Panc1 (cell line): ENCODE measurements around the gene C1orf167. TPM values are rescaled to one million over a fixed set of nuclear protein-coding genes. Genes with fewer than 3 reads are reported as not detected.

Experiments used
- ATAC-seq: fragments of 200-7000 bp; cut with Tn5 transposase; 2 replicates; pipeline ENCODE4 v1.9.1; 2020; ENCODE audit warnings: mild to moderate bottlenecking, moderate library complexity
- BruUV-seq: library from RNA; stranded (reverse); fragments of 400-500 nt; replicated peaks from 2 replicates; lab custom pipeline; 2021; lab: Mats Ljungman, UMichigan
- CTCF ChIA-PET: fragments of 300-600 bp; sonication (Branson Sonifier 250); formaldehyde crosslinking; loops from one replicate; lab custom pipeline; 2022; ENCODE audit warnings: antibody characterized with exemption; lab: Charles Lee
- POLR2A ChIA-PET: fragments of 300-600 bp; sonication (Branson Sonifier 250); formaldehyde crosslinking; loops from one replicate; lab custom pipeline; 2022; ENCODE audit warnings: antibody characterized with exemption; lab: Charles Lee
- DNase-seq: peaks from one replicate; pipeline ENCODE4 v3.0.0-alpha.2; 2010; ENCODE audit warnings: low read depth, low spot score
- H3K27ac ChIP-seq: 2 replicates; pipeline ENCODE4 v1.5.1; 2011; ENCODE audit warnings: mild to moderate bottlenecking, low read length, inconsistent platforms
- H3K27me3 ChIP-seq: fragments of 200-500 bp; sonication (Bioruptor generic); 2 replicates; pipeline ENCODE4 v1.6.0; 2014; ENCODE audit warnings: low read length, inconsistent platforms; ENCODE audit not compliant: control insufficient read depth, insufficient read depth
- H3K36me3 ChIP-seq: fragments of 200-500 bp; sonication (Bioruptor generic); 2 replicates; pipeline ENCODE4 v1.5.1; 2014; ENCODE audit warnings: inconsistent platforms, mild to moderate bottlenecking, low read length, moderate library complexity; ENCODE audit not compliant: control insufficient read depth, insufficient read depth
- H3K4me1 ChIP-seq: 2 replicates; pipeline ENCODE4 v1.5.1; 2011; ENCODE audit warnings: inconsistent platforms, mild to moderate bottlenecking, low read length, moderate library complexity; ENCODE audit not compliant: control insufficient read depth, insufficient read depth
- H3K4me3 ChIP-seq, 2 experiments: 2 replicates each; pipeline ENCODE4 v1.5.1; 2011 to 2012; ENCODE audit warnings: low read depth in 2 of 2, low read length in 2 of 2, mild to moderate bottlenecking in 2 of 2, inconsistent platforms in 1 of 2, moderate library complexity in 1 of 2
- H3K9me3 ChIP-seq: fragments of 200-500 bp; sonication (Bioruptor generic); 2 replicates; pipeline ENCODE4 v1.5.1; 2014; ENCODE audit warnings: low read depth, mild to moderate bottlenecking, inconsistent platforms, low read length, moderate library complexity; ENCODE audit not compliant: control insufficient read depth, insufficient read depth
- POLR2AphosphoS5 ChIP-seq: IDR thresholded peaks from 2 replicates; pipeline ENCODE4 v1.6.1; 2012; ENCODE audit warnings: mild to moderate bottlenecking, low read depth, low read length, moderate library complexity
- SIN3A ChIP-seq: IDR thresholded peaks from 2 replicates; pipeline ENCODE4 v1.6.1; 2012; ENCODE audit warnings: low read depth, mild to moderate bottlenecking, low read length, moderate library complexity, borderline replicate concordance; ENCODE audit not compliant: insufficient read depth
- TCF7L2 ChIP-seq: IDR thresholded peaks from 2 replicates; pipeline ENCODE4 v1.6.1; 2011; ENCODE audit warnings: mild to moderate bottlenecking, low read depth, low read length, inconsistent platforms
- in situ Hi-C: cut with HindIII; loops from 2 replicates; pipeline ENCODE4 v1.10.0; 2016; ENCODE audit warnings: low sequenced_read_pairs, low pct_unique_long_range_greater_than_20kb
- intact Hi-C: fragments of 100-400 bp; cut with micrococcal nuclease; formaldehyde crosslinking; loops from one replicate; pipeline ENCODE4 v1.10.0; 2022; ENCODE audit not compliant: unreplicated experiment
- total RNA-seq: library from RNA; stranded (reverse); gene quantifications from one replicate; pipeline ENCODE4 v1.2.1, GENCODE V29; 2021; ENCODE audit not compliant: unreplicated experiment
- TF ChIP-seq, protein P1 (sequence below), 2 experiments: IDR thresholded peaks; 2 replicates each; pipeline ENCODE4 v1.6.1; 2011 to 2012; ENCODE audit warnings: low read depth in 2 of 2, control low read depth in 1 of 2, low read length in 1 of 2, mild to moderate bottlenecking in 1 of 2, moderate library complexity in 1 of 2; ENCODE audit not compliant: insufficient read depth in 1 of 2
- TF ChIP-seq, protein P2 (sequence below): fragments of 450-650 bp; IDR thresholded peaks from 2 replicates; pipeline ENCODE4 v1.5.1; 2017; ENCODE audit warnings: mild to moderate bottlenecking

C1orf167 gene
- total RNA-seq, 1 experiment from 2014 or later, result not detected

DNA sequence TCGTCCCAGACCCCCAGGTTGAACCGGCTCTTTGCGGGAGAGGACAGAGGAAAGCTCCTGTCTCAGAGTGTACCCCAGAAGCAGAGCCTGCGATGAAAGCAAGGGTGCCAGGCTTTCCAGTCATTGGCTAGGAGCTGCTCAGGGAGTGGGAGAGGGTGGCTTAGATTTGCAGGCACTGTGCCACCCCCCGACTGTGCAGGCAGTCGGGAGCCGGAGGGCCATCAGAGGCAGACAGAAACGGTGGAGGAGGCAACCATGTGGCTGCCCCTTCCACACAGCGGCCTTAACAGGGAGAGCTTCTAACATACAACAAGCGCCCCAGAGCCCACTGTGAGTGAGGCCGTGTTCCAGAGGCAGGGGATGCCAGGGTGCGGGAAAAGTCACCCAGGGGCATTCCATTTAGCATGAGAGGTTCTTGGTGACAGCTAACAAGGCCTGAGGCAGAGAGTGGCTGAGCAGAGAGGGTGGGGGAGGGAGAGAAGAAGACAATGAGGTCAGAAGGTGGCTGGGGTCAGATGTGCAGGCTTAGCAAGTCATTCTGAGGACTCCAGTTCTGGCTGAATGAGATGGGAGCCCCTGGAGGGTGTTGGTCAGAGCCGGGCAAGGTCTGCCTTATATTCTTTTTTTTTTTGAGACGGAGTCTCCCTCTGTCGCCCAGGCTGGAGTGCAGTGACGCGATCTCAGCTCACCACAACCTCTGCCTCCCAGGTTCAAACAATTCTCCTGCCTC lies 9.5 kb upstream of the C1orf167 start:
- Histone ChIP-seq H3K4me3 (no peak overlapping the region), H3K36me3 (no peaks in the 10 kb centered on the region), H3K27me3 (no peaks in the 10 kb centered on the region), H3K9me3 (no peaks in the 10 kb centered on the region), H3K27ac (no peak overlapping the region), H3K4me1 (no peaks in the 10 kb centered on the region)
- in situ Hi-C loops, result no loop called here
- intact Hi-C loops, result no loop called here
- ATAC-seq, result no peak
- ChIA-PET CTCF (interaction anchor here (0.5 to 0.7 kb wide), 2 partner anchors 21 to 45 kb away, joined by 3 to 6 read pairs; no protein-coding TSS in a partner anchor), POLR2A (no interaction called here)
- no TSS peak for BruUV-seq
- DNase-seq, result no peak
- TF ChIP-seq TCF7L2 (no peak), POLR2AphosphoS5 (no peak), SIN3A (no peak)
- TF ChIP-seq, protein P1, sequence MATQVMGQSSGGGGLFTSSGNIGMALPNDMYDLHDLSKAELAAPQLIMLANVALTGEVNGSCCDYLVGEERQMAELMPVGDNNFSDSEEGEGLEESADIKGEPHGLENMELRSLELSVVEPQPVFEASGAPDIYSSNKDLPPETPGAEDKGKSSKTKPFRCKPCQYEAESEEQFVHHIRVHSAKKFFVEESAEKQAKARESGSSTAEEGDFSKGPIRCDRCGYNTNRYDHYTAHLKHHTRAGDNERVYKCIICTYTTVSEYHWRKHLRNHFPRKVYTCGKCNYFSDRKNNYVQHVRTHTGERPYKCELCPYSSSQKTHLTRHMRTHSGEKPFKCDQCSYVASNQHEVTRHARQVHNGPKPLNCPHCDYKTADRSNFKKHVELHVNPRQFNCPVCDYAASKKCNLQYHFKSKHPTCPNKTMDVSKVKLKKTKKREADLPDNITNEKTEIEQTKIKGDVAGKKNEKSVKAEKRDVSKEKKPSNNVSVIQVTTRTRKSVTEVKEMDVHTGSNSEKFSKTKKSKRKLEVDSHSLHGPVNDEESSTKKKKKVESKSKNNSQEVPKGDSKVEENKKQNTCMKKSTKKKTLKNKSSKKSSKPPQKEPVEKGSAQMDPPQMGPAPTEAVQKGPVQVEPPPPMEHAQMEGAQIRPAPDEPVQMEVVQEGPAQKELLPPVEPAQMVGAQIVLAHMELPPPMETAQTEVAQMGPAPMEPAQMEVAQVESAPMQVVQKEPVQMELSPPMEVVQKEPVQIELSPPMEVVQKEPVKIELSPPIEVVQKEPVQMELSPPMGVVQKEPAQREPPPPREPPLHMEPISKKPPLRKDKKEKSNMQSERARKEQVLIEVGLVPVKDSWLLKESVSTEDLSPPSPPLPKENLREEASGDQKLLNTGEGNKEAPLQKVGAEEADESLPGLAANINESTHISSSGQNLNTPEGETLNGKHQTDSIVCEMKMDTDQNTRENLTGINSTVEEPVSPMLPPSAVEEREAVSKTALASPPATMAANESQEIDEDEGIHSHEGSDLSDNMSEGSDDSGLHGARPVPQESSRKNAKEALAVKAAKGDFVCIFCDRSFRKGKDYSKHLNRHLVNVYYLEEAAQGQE (IDR thresholded peaks at IDR 0.05; ENCODE audit: insufficient read depth in 1 of 2, low read depth in 2 of 2, low read length in 1 of 2), result no peak
- TF ChIP-seq, protein P2, sequence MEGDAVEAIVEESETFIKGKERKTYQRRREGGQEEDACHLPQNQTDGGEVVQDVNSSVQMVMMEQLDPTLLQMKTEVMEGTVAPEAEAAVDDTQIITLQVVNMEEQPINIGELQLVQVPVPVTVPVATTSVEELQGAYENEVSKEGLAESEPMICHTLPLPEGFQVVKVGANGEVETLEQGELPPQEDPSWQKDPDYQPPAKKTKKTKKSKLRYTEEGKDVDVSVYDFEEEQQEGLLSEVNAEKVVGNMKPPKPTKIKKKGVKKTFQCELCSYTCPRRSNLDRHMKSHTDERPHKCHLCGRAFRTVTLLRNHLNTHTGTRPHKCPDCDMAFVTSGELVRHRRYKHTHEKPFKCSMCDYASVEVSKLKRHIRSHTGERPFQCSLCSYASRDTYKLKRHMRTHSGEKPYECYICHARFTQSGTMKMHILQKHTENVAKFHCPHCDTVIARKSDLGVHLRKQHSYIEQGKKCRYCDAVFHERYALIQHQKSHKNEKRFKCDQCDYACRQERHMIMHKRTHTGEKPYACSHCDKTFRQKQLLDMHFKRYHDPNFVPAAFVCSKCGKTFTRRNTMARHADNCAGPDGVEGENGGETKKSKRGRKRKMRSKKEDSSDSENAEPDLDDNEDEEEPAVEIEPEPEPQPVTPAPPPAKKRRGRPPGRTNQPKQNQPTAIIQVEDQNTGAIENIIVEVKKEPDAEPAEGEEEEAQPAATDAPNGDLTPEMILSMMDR, result no peak

DNA sequence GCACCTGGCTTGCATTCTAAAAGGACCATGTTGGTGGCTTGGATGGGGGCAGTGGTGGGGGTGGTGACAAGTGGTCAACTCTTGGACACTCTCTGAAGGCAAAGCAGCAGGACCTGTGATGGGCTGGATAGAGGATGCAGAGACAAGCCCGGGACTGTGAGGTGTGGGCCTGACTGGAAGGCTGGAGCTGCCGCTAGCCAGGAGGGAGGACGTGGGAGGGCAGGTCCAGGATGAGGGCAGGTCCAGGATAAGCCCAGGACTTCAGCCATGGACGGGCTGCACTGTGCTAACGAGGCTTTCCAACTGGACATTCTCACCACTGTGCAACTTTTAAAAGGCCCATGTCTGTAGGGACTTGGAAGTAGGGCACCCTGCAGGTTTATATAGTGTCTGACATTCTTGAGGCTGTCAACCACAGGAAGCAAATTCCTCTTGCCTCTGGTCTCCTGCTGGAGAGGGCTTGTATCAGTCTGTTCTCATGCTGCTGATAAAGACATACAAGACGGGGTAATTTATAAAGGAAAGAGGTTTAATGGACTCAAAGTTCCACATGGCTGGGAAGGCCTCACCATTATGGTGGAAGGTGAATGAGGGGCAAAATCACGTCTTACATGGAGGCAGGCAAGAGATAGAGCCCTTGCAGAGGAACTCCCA lies 8.3 kb upstream of the C1orf167 start:
- no TSS peak for BruUV-seq
- POLR2A ChIA-PET, result no interaction called here

More for the DNA sequence above, 8.3 kb upstream of the C1orf167 start:
- intact Hi-C loops, result no loop called here
- DNase-seq (no peak), ATAC-seq (no peak)
- H3K36me3 ChIP-seq, result no peaks in the 10 kb centered on the region
- TF ChIP-seq POLR2AphosphoS5 (no peak), TCF7L2 (no peak), SIN3A (no peak)
- TF ChIP-seq, protein P2, result no peak
- TF ChIP-seq, protein P1 (IDR thresholded peaks at IDR 0.05; ENCODE audit: insufficient read depth in 1 of 2, low read depth in 2 of 2, low read length in 1 of 2), result no peak
- H3K4me3 ChIP-seq, result no peak overlapping the region
- no peaks in the 10 kb centered on the region for H3K4me1 ChIP-seq
- H3K27me3 ChIP-seq, result no peaks in the 10 kb centered on the region
- in situ Hi-C loops, result no loop called here
- H3K27ac ChIP-seq, result no peak overlapping the region
- CTCF ChIA-PET, result interaction anchor here (0.7 kb wide), 1 partner anchor 44 kb away, joined by 3 read pairs; no protein-coding TSS in a partner anchor
- no peaks in the 10 kb centered on the region for H3K9me3 ChIP-seq
